NCI-H524 treated with DMSO at 0.1 percent for 48 hours (cell line): Measurements from ENCODE around the gene CD300LD.
"Not testable (repeated sequence)": the region's sequence is repeated elsewhere in the genome, so short reads cannot be mapped to it uniquely, and the experiment has no call there.

Experiments
- DNase-seq: peaks from one replicate; lab custom pipeline; 2025; lab: John Stamatoyannopoulos, UW

The CD300LD gene

DNA sequence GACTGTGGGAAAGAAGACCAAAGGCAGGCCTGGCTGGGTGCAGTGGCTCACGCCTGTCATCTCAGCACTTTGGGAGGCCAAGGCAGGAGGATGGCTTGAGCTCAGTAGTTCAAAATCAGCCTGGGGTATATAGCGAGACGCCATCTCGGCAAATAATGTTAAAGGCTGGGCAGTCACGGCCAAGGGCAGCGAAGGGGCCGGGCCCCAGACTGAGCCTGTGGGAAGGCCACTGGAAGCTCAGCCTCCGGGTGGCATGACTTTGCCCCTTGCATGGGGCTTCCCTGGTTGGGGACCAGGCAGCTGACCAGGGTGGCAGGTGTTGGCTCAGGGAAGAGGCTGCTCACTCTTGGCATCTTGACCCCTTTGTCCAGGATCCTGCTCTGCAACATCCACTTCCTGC lies 14.0 kb upstream of the CD300LD start:
- no peak for DNase-seq

GRCh38 chr17:74605361-74605760 lies 13.3 kb upstream of the CD300LD start:
- DNase-seq = no peak

GRCh38 chr17:74604761-74605160 lies 12.7 kb upstream of the CD300LD start:
- no peak for DNase-seq

- no peak for DNase-seq
These were observed 12.1 kb upstream of the CD300LD start for GRCh38 chr17:74604200-74604599.

DNA sequence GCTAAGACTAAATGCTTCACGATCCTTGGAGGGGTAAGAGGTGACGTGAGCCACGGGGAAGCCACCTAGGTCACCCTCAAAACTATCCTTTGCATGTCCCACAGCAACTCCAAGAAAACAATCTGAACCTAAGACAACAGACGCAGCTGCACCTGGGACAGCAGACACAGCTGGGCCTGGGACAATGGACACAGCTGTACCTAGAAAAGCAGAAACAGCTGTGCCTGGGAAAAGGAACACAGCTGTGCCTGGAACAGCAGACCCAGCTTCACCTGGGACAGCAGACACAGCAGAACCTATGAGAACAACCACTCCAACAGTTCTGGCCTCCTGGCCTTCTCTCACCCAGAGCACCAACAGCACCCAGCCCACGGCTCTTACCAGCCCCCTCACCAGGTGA lies 11.7 kb upstream of the CD300LD start:
- no peak for DNase-seq

- DNase-seq = no peak
These were observed 11.1 kb upstream of the CD300LD start for GRCh38 chr17:74603037-74603635.

DNA sequence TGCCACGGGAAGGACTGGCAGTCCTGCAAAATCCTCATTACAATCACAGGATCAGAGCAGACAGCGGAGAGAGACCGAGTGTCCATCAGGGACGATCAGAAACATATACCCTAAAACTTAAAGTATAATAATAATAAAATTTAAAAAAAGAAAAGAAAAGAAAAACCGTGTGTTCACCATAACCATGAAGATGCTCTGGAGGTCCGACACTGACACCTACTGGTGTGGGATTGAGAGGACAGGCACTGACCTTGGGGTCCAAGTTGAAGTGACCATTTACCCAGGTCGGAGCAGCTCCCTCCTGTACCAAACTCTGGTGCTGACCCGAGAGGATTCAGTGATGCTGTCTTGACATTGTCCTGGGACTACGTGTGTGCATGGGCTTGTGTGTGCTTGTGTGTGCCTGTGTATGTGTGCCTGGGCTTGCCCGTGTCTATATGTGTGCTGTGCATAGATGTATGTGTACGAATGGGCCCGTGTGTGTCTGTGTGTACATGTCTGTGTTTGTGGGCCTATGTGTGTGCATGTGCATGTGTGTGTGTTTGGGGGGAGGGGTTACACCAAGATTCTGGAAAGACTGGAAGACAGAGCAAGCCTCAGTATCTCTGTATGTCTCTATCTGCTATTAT lies 10.0 kb upstream of the CD300LD start:
- no peak for DNase-seq

DNA sequence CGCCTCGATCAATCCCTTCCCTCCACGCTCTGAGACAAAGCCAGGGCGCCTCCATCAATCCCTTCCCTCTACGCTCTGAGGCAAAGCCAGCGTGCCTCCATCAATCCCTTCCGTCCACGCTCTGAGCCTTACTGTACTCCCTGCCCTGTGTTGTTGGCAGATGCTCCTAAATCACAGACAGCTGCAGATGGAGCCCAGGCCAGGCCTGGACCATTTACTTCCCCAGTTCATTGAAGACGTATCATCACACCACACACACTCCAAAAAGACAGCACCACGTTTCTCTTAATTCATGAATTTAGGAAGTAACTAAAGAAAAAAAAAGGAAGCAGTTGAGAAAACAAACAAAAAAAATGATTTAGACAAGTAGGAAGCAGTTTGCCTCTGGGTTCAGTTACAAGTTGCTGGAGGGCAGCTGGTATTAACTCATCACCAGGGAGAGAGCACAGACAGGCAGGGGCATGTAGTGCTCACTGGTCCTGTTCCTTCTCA lies 7.4 kb upstream of the CD300LD start:
- no peak for DNase-seq

- DNase-seq = no peak
These were observed 6.9 kb upstream of the CD300LD start for GRCh38 chr17:74599023-74599399.

DNA sequence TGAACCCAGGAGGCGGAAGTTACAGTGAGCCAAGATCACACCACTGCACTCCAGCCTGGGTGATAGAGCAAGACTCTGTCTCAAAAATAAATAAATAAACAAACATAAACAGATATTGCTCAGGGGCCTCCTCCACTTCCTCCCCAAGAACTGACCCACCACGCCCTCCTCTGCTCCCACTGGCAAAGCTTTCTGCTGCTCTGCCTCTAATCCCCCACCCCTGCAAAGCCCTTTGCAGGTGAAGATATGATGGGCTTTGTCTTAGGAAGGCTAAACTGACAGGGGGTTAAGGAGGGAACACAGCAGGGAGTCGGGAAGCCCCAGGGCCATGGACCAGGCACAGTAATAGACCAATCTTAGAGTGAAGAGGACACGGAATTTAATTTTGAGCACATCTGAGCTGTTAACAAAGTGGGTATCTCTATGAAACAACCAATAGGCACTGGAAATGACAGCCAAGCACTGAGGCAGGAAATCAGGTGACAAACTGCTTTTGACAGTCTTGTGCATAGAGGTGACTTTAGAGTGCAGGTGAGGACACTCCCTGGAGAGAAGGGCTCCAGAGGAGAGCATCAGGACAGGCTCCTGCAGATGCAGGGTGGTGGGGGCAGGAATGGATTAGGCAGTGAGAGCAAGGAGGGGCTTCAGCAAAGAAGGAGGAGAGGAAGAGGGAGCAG lies 6.4 kb upstream of the CD300LD start:
- no peak for DNase-seq

- DNase-seq = no peak
These were observed 5.1 kb upstream of the CD300LD start for GRCh38 chr17:74597069-74597790.

- DNase-seq = no peak
These were observed 3.1 kb upstream of the CD300LD start for GRCh38 chr17:74595037-74595750.

DNA sequence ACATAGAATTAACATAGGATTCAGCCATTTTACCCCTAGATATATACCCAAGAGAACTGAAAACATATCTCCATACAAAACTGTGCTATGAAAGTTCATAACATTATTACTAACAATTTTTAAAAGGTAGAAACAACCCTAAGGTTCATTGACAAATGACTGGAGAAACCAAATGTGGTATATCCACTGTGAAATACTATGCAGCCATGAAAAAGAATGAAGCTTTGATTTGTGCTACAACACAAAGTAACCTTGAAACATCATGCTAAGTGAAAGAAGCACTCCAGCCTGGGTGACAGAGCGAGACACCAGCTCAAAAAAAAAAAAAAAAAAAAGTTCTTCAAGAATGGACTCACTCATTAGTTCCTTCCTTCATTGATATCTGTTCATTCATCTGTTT lies 580 bp downstream of the CD300LD start:
- DNase-seq = no peak

DNA sequence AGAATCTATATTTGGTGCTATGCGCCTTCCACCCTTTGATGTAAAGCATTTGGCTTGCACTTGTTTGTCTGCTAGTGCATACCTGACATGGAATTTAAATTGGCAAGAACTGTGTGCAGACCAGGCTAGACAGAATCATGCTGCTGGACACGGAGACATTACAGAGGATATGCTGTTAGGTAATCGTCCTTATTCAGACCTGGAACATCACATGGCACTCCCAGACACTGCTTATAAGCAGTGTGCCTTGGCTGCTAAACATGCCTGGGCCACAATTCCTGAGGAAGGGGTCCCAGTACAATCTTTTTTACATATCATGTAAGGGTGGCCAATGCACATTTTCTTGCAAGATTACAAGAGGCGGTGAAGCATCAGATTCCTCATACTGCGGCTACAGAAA lies 6.4 kb downstream of the CD300LD start:
- no peak for DNase-seq

- no peak for DNase-seq
These were observed 7.6 kb downstream of the CD300LD start for GRCh38 chr17:74584292-74585060.

GRCh38 chr17:74582633-74583032 lies 9.4 kb downstream of the CD300LD start:
- DNase-seq = no peak

DNA sequence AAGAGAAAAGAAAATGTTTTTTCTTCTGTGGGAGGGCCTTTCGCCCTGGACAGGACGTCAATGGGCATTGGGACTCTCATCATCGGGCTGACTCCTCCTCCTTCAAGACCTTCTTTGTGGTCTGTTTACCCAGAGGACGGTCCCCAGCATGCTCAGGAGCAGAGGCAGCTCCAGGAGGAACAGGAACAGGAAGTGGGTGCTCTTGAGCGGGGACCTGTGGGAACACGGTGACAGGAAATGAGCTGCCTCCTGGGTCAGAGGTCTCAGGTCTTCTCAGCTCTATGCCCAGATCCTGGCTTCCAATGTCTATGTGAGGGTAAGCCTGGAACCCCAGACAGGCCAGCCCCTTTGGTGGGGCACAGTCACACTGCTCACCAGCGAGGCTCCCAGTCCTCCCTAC lies 12.2 kb downstream of the CD300LD start:
- no peak for DNase-seq

DNA sequence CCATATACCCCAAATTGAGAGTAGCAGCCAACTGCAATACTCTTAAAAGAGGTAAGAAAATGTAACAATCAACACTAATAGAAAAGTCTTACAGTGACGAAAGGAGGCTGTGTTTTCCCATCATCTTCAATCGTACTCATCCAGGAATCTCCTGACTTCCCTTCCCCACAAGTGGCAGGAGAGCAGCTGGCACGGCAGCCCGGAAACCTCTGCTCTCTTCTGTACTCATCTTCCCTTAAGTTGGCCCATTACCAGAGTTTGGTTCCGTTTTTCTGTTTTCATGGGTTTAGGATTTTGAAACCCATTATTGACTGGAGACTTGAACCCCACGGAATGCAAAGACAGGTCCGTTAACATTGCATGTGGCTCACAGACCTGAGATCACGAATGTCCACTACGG lies 13.1 kb downstream of the CD300LD start:
- DNase-seq = no peak

DNA sequence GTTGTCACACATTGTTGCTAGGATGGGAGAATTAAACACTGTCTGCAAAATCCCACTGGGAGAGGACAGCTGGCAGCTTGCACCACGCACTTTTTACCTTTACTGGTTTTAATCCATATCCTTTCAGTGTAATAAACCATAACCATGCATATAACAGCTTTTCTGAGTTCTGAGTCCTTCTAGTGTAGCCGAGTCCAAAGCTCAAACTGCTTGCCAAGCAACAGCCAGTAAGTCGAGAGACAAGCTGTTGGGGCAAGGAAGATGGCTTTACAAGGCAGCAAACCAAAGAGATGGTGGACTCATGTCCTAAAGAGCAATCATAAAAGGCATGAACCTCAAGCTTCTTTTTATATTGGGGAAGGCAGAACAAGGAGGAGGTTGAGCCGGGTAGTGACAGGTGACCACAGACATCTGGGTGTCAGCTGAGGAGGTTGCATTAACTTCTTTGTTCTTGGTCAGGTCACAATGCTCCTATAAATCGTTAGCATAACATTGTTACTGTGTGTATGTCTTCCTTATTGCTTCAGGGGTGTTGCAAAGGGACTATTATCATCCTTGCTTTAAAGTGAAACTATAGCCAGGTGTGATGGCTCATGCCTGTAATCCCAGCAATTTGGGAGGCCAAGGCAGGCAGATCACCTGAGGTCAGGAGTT lies 17.5 kb downstream of the CD300LD start:
- no peak for DNase-seq

DNA sequence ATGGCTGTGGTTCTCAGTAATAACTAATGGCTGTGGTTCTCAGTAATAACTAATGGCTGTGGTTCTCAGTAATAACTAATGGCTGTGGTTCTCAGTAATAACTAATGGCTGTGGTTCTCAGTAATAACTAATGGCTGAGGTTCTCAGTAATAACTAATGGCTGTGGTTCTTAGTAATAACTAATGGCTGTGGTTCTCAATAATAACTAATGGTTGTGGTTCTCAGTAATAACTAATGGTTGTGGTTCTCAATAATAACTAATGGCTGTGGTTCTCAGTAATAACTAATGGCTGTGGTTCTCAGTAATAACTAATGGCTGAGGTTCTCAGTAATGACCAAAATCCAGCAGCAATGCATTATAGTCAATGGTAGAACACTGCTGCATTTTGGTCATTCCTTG lies 18.4 kb downstream of the CD300LD start:
- not testable (repeated sequence) for DNase-seq

- no peak for DNase-seq
These were observed 18.9 kb downstream of the CD300LD start for GRCh38 chr17:74573169-74573568.
